IPS-NIHi11 (cell line): ENCODE measurements around the gene YAF2.
"Not testable (repeated sequence)": the region's sequence is repeated elsewhere in the genome, so short reads cannot be mapped to it uniquely, and the experiment has no call there.

Experiments used
- DNase-seq: peaks from one replicate; pipeline ENCODE4 v3.0.0; 2012; ENCODE audit warnings: mixed read lengths, low spot score

YAF2 gene

DNA sequence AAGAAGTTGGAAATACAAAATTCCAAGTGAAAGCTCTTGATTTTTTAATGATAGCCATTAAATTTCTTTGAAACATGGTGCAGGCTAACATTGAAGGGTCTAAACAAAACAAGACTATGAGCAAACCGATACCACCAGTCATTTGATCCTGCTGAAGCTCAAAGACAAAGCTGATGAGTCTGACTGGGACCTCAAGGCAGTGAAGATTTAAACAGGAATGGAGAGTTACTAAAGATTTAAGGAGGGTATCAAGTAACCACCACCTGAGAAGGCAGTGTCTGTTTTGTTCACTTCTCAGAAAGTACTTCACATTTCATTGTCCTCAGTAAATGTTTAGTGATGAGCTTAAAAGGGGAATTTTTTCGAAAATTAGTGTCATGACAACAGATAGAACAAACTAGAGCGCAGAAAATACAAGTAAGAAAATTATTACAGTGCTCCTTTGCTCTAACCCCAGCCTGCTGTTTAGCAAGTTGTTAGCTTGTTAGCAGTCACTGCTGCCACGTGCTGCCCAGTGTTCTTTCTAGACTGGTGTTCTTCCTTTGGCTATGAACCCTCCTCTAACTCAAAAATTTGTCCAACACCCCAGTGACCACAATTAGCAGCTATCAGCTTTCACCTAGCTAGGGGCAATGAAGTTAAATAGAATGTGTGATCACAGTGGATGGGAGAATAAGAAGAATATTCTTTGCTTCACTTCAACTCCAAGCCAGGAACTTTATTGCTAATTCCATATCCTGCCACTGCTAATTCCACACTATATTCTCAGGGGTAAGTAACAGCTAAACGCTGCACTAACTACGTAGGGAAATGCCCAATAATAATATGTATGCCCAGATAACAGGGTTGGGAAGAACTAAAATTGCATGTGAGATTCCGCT lies 41.1 kb downstream of the YAF2 start:
- DNase-seq, result peak; percentile 12

DNA sequence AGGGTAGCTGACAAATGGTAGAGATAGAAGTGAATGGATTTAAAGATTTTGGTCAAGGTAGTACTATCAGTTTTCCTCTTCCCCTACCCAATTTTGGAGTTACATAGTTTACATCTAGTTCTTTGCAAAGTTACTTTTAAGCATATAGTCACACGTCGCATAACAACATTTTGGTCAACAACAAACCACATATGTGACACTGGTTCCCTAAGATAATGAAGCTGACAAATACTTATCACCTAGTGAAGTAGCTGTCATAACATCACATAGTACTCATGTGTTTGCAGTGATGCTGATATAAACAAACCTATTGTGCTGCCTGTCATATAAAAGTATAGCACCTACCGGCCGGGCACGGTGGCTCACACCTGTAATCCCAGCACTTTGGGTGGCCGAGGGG lies 45.4 kb downstream of the YAF2 start:
- DNase-seq, result no peak

- no peak for DNase-seq
Measured at GRCh38 chr12:42192258-42192657, 45.8 kb downstream of the YAF2 start.

GRCh38 chr12:42190376-42190775 lies 47.7 kb downstream of the YAF2 start:
- no peak for DNase-seq

GRCh38 chr12:42188275-42188674 lies 49.8 kb downstream of the YAF2 start:
- not testable (repeated sequence) for DNase-seq

DNA sequence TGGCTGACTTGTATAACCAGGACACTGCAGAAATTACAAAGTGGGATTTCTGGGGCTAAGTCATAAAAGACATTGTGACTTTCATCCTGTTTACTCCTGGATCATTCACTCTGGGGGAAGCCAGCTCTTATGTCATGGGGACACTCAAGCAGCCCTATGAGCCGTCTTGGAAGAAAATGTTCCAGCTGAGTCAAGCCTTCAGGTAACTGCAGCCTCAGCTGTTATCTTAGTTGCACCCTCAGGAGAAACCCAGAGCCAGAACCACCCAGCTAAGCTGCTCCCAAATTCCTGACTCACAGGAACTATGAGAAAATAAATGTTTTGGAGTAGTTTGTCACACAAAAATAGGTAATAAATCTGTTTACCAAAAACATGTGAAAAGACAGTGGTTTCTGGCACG lies 50.2 kb downstream of the YAF2 start:
- DNase-seq, result no peak

DNA sequence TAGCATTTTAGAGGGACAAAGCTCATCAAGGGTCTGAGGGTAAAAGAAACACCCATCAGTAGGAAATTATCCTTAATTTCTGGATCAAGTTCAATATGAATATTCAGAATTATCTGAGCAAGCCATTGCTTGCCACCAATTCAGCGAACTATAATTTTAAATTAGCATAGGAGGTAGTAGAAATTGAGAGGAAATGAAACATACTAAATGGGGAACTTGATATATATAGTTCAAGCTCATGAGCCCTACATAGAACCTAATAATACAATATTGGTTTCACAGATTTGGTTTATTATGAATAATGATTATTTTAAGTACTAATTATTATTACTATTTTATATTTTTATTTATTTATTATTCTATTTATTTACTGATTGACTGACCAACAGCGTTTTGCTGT lies 51.3 kb downstream of the YAF2 start:
- no peak for DNase-seq

- DNase-seq, result no peak
Measured at GRCh38 chr12:42182394-42182793, 55.7 kb downstream of the YAF2 start.

DNA sequence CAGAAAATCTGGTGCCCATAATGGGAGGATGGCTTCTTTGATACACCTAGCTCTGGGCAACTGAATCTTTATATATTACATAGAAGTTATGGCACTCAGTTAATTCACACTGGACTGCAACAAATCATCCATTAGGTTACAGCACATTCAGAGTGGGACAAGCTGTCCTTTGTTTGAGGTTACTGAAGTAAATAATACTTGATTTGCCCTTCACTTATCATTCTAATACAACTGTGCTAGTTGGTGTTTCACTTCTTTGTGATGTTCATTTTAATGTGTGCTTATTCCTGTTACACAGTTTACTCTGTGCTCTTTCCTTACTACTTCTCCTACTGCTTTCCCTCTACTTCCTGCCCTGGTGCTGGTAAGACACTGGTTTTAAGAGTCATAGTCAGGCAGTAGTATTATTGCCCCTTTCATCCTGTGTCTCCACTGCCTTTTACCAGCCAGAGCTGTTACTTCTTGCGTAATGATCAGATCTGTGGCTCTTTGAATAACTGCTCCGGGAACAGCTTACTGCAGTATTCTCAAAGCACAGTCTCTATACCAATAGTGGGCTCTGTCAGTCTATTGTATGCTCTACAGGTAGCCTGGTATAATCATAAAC lies 57.0 kb downstream of the YAF2 start:
- DNase-seq, result peak; percentile 24

- no peak for DNase-seq
Measured at GRCh38 chr12:42178101-42178500, 59.9 kb downstream of the YAF2 start.

- no peak for DNase-seq
Measured at GRCh38 chr12:42174978-42175377, 63.1 kb downstream of the YAF2 start.

DNA sequence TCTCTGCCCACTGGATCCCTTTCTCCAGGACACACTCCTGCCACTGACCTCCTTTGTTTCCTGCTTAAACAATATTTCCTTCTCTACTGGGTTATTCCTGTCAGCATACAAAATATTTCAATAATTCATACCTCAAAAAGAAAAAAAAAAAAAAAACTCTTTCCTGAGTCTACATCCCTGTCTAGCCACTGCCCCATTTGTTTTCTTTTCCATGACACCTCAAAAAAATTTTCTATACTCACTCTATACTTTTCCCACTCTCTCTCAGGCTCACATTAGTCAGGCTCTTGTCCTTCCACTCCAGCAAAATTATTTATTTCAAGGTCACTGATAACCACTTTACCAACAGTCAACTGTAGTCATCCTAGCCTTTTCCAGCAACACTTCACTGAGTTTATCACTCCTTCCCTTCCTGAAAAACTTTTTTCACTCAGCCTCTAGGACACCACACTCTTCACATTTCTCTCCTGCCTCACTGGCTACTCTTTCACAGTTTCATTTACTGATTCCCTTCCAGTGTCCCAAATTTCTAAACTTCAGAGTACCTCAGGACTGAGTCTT lies 64.0 kb downstream of the YAF2 start:
- no peak for DNase-seq

DNA sequence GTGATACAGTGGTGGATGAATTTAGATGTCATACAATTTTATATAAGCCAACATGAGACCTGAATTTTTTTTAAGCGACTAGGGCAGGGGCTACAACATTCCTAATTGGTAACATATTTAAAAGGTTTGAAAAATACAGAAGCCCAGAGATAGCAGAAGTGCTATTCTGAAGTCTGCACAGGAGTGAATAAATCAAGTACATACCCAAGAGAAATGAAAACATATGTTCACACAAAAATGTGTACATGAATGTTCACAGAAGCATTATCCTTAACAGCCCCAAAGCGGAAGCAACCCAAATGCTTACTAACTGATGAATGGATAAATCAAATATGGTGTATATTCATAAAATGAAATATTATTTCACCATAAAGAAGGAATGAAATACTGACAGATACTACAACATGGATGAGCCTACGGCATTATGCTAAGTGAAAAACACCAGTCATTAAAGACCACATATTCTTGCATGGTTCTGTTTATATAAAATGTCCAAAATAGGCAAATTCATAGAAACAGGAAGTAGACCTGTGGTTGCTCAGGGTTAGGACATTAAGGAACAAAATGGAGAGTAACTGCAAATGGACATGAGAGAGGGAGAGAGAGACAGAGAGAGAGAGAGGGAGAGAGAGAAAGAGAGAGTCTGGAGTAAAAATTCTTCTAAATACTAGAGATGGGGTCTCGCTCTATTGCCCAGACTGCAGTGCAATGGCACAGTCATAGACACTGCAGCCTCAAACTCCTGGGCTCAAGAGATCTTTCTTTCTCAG lies 65.4 kb downstream of the YAF2 start:
- DNase-seq, result no peak

DNA sequence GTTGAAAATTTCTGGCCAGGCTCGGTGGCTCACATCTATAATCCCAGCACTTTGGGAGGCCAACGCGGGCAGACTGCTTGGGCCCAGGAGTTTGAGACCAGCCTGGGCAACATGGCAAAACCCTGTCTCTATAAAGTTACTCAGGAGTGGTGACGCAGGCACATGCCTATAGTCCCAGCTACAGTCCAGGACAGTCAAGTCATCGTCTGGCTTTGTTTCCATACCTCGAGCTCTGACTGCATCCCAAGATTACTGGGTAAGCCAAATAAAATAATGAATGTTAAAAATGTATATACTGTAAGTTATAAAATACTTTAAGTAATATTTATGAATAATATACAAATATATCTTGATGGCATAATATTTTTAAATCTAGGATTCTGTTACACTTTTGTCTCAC lies 70.3 kb downstream of the YAF2 start:
- DNase-seq, result no peak

- DNase-seq, result no peak
Measured at GRCh38 chr12:42166501-42166900, 71.5 kb downstream of the YAF2 start.

DNA sequence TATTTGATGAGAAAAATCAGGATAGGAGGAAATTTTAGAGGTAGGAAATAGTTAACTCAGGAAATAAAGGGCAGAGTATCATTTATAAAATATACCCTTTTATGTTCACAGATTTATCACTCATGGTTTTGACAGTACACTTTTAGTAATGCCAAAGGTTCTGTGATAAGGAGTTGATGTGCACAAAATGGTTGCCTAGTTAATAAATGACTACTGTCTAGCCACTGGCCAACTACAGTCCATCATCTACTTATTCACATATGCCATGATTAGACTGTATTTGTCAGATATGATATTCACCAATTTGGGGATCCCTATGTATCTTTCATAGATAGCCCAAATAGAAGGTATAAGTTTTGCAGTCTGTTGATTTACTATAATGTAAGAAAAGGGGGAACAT lies 74.1 kb downstream of the YAF2 start:
- no peak for DNase-seq

DNA sequence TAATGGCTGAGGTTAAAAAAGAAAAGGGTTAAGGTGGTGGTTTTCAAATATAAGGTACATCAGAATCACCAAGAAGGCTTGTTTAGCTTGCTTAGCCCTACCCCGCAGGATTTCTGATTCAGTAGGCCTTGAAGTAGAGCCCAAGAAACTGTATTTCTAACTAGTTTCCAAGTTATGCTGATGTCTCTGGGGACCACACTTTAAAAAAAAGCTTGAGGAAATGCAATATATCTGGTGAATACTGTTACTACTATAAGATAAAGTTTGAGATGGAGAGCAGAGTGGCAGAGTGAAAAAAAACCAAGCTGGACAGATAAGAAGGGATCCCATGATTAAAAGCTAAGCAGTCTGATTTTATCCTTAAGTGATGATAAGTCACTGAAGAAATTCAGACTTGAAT lies 75.1 kb downstream of the YAF2 start:
- DNase-seq, result no peak

DNA sequence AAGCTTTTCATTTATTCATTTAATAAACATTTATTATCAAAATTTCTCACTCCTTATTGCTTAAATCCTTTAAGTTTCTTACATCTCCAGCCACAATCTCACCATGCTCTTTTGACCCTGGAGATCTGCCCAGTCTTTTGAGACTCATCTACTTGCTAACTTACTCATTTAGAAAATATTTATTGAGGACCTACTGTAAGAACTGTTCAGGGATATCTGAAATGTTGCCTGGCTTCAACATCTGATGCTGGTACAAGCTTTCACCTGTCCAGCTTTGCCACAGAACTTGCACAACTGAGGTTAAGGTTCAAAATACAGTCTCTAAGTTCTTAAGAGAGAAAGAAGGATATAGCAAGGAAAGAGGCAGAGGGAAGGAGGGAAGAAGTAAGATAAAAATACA lies 75.9 kb downstream of the YAF2 start:
- DNase-seq, result no peak

DNA sequence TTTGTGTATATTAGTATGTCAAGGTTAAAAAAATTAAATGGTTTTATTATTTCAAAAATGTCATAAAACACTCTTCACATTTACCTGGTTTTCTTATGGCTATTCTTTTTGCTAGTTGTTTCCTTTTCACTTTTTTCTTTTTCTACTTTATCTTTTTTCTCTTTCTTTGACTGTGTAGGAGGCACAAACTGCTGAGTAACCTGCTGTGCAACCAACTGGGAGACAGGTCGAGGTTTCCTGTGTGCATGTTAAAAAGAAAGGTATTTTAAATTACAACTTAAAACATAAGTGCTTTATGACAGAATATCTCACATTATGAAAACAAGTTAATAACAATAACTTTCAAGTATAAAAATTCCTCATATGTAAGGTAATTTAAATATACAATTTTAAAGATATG lies 76.5 kb downstream of the YAF2 start:
- DNase-seq, result no peak

GRCh38 chr12:42156232-42156631 lies 81.8 kb downstream of the YAF2 start:
- no peak for DNase-seq

DNA sequence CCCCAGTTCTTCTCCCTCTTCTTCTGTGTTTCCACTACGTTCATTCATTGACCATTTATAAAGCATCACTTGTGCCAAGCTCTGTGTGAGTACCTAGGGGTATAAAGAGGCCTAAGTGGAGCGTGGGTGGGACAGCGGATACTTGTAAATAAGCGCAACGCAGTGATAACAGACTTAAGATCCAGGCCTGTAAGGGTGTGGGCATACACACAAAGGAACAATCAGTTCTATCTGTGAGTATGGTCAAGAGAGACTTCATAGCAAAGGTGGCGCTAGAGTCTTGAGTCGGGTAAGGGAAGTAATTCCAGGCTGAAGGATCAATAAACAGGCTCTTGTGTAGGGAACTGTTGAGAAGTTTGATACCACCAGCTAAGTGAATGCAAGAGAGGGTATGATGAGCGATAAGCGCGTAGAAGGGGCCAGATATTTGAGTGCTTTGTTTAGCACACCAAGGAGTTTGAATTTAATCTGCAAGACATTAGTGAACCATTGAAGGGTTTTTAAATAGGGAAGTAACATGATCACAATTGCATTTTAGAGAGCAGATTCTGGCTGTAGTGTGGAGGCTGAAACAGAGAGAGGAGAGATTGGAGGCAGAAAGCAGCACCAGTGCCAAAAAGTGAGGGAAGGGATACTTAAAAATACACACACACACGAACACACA lies 92.4 kb downstream of the YAF2 start:
- peak; percentile 19 for DNase-seq

GRCh38 chr12:42145197-42145549 lies 92.9 kb downstream of the YAF2 start:
- peak; percentile 22 for DNase-seq
